ES-I3 (cell line): ENCODE results near the gene PARD3.

Experiments used
- H3K36me3 ChIP-seq: 2 replicates; pipeline ENCODE4 v1.6.1; 2013; ENCODE audit warnings: mild to moderate bottlenecking, low read length, control low read depth, moderate library complexity; ENCODE audit not compliant: insufficient read depth
- H3K4me1 ChIP-seq: 2 replicates; pipeline ENCODE4 v1.6.1; 2013; ENCODE audit warnings: mild to moderate bottlenecking, control low read depth, low read length; ENCODE audit not compliant: insufficient read depth
- H3K9ac ChIP-seq: 2 replicates; pipeline ENCODE4 v1.6.1; 2013; ENCODE audit warnings: low read depth, mild to moderate bottlenecking, low read length, moderate library complexity
- H3K9me3 ChIP-seq: 2 replicates; pipeline ENCODE4 v1.6.1; 2013; ENCODE audit warnings: mild to moderate bottlenecking, low read length, moderate library complexity; ENCODE audit not compliant: control insufficient read depth, insufficient read depth

The PARD3 gene

GRCh38 chr10:34133406-34133805 is 681.7 kb downstream of the PARD3 start:
- Histone ChIP-seq H3K4me1 (no peaks in the 10 kb centered on the region), H3K9me3 (no peaks in the 10 kb centered on the region), H3K36me3 (no peaks in the 10 kb centered on the region), H3K9ac (no peak overlapping the region)

- H3K9me3 ChIP-seq = no peaks in the 10 kb centered on the region
- no peaks in the 10 kb centered on the region for H3K36me3 ChIP-seq
- no peak overlapping the region for H3K9ac ChIP-seq
- H3K4me1 ChIP-seq = no peaks in the 10 kb centered on the region
Measured at GRCh38 chr10:34131152-34131551, 683.9 kb downstream of the PARD3 start.

- Histone ChIP-seq H3K9ac (no peak overlapping the region), H3K9me3 (no peaks in the 10 kb centered on the region), H3K4me1 (0 out of 2 replicates have a peak, but pooled peaks cover 6% of the 10 kb centered on the region), H3K36me3 (no peaks in the 10 kb centered on the region)
Measured at GRCh38 chr10:34127676-34128075, 687.4 kb downstream of the PARD3 start.

- no peak overlapping the region for H3K9ac ChIP-seq
- H3K36me3 ChIP-seq = no peaks in the 10 kb centered on the region
- H3K4me1 ChIP-seq = 0 out of 2 replicates have a peak, but pooled peaks cover 6% of the 10 kb centered on the region
- no peaks in the 10 kb centered on the region for H3K9me3 ChIP-seq
Measured at GRCh38 chr10:34126371-34127151, 688.5 kb downstream of the PARD3 start.

- H3K9me3 ChIP-seq = no peaks in the 10 kb centered on the region
- H3K9ac ChIP-seq = no peak overlapping the region
- H3K4me1 ChIP-seq = 0 out of 2 replicates have a peak, but pooled peaks cover 6% of the 10 kb centered on the region
- H3K36me3 ChIP-seq = no peaks in the 10 kb centered on the region
Measured at GRCh38 chr10:34125702-34126101, 689.4 kb downstream of the PARD3 start.

GRCh38 chr10:34124522-34125035 is 690.5 kb downstream of the PARD3 start:
- H3K9ac ChIP-seq = no peak overlapping the region
- no peaks in the 10 kb centered on the region for H3K36me3 ChIP-seq
- no peaks in the 10 kb centered on the region for H3K9me3 ChIP-seq
- 0 out of 2 replicates have a peak, but pooled peaks cover 6% of the 10 kb centered on the region for H3K4me1 ChIP-seq

GRCh38 chr10:34121781-34122622 is 693.1 kb downstream of the PARD3 start:
- Histone ChIP-seq H3K4me1 (peaks cover 7% of the 10 kb centered on the region; the same call in 1 of the 2 replicates), H3K9ac (no peak overlapping the region), H3K9me3 (no peaks in the 10 kb centered on the region), H3K36me3 (no peaks in the 10 kb centered on the region)

GRCh38 chr10:34121125-34121753 is 693.9 kb downstream of the PARD3 start:
- no peak overlapping the region for H3K9ac ChIP-seq
- H3K36me3 ChIP-seq = no peaks in the 10 kb centered on the region
- peaks cover 13% of the 10 kb centered on the region for H3K4me1 ChIP-seq
- H3K9me3 ChIP-seq = no peaks in the 10 kb centered on the region

- H3K36me3 ChIP-seq = no peaks in the 10 kb centered on the region
- H3K9ac ChIP-seq = no peak overlapping the region
- H3K9me3 ChIP-seq = no peaks in the 10 kb centered on the region
- peaks cover 9% of the 10 kb centered on the region for H3K4me1 ChIP-seq
Measured at GRCh38 chr10:34119456-34119855, 695.6 kb downstream of the PARD3 start.

GRCh38 chr10:34116681-34117271 is 698.3 kb downstream of the PARD3 start:
- H3K9ac ChIP-seq = no peak overlapping the region
- no peaks in the 10 kb centered on the region; the same call in 1 of the 2 replicates for H3K36me3 ChIP-seq
- H3K9me3 ChIP-seq = no peaks in the 10 kb centered on the region

GRCh38 chr10:34116220-34116641 is 698.9 kb downstream of the PARD3 start:
- no peaks in the 10 kb centered on the region; the same call in 1 of the 2 replicates for H3K36me3 ChIP-seq
- H3K4me1 ChIP-seq = peaks cover 7% of the 10 kb centered on the region
- H3K9me3 ChIP-seq = no peaks in the 10 kb centered on the region
- H3K9ac ChIP-seq = no peak overlapping the region

More at GRCh38 chr10:34116681-34117271, 698.3 kb downstream of the PARD3 start:
- H3K4me1 ChIP-seq = peaks cover 7% of the 10 kb centered on the region

- H3K36me3 ChIP-seq = no peaks in the 10 kb centered on the region; the same call in 1 of the 2 replicates
- H3K9me3 ChIP-seq = no peaks in the 10 kb centered on the region
- no peak overlapping the region for H3K9ac ChIP-seq
- H3K4me1 ChIP-seq = peaks cover 11% of the 10 kb centered on the region
Measured at GRCh38 chr10:34114914-34115313, 700.2 kb downstream of the PARD3 start.

GRCh38 chr10:34113504-34114225 is 701.4 kb downstream of the PARD3 start:
- Histone ChIP-seq H3K9ac (no peak overlapping the region), H3K36me3 (no peaks in the 10 kb centered on the region; the same call in 1 of the 2 replicates), H3K9me3 (no peaks in the 10 kb centered on the region), H3K4me1 (peaks cover 11% of the 10 kb centered on the region)
